Neural cell (in vitro differentiated cells): ENCODE data around the gene SCGN. TPM values are rescaled to one million over a fixed set of nuclear protein-coding genes. Genes with fewer than 3 reads are reported as not detected.

Experiments used
- H2AFZ ChIP-seq: fragments of 200-600, 300-800 bp; sonication (generic), shearing (Covaris generic); 2 replicates; pipeline ENCODE4 v1.6.0; 2014; ENCODE audit warnings: low read depth, mild to moderate bottlenecking, antibody characterized with exemption, low read length, moderate library complexity
- H3F3A ChIP-seq: fragments of 200-600 bp; shearing (Covaris generic); 2 replicates; pipeline ENCODE4 v1.6.1; 2016; ENCODE audit warnings: mild to moderate bottlenecking, moderate library complexity, mixed read lengths, antibody characterized with exemption, low read length; ENCODE audit not compliant: insufficient read depth, poor library complexity, severe bottlenecking
- H3K27ac ChIP-seq: fragments of 200-600, 300-800 bp; sonication (generic), shearing (Covaris generic); 2 replicates; pipeline ENCODE4 v1.5.1; 2014; ENCODE audit warnings: mild to moderate bottlenecking, low read length, moderate library complexity
- H3K27me3 ChIP-seq: fragments of 300-800, 200-600 bp; sonication (generic), shearing (Covaris generic); 2 replicates; pipeline ENCODE4 v1.6.0; 2014; ENCODE audit warnings: mild to moderate bottlenecking, low read depth, low read length, moderate library complexity; ENCODE audit not compliant: insufficient read depth
- H3K36me3 ChIP-seq: fragments of 300-800, 200-600 bp; sonication (generic), shearing (Covaris generic); 2 replicates; pipeline ENCODE4 v1.5.1; 2014; ENCODE audit warnings: mild to moderate bottlenecking, antibody characterized with exemption, low read length, moderate library complexity; ENCODE audit not compliant: insufficient read depth
- H3K4me2 ChIP-seq: fragments of 300-800, 200-600 bp; sonication (generic), shearing (Covaris generic); 2 replicates; pipeline ENCODE4 v1.6.0; 2014; ENCODE audit warnings: mild to moderate bottlenecking, low read length
- H3K4me3 ChIP-seq: fragments of 300-800, 200-600 bp; sonication (generic), shearing (Covaris generic); 2 replicates; pipeline ENCODE4 v1.5.1; 2014; ENCODE audit warnings: mild to moderate bottlenecking, low read length, moderate library complexity
- H3K79me2 ChIP-seq: fragments of 200-600 bp; shearing (Covaris generic); replicated peaks from 2 replicates; pipeline ENCODE4 v1.6.0; 2014; ENCODE audit warnings: mild to moderate bottlenecking, low read length, moderate library complexity; ENCODE audit not compliant: insufficient read depth
- H3K9ac ChIP-seq: fragments of 300-800, 200-600 bp; sonication (generic), shearing (Covaris generic); 2 replicates; pipeline ENCODE4 v1.6.1; 2016; ENCODE audit warnings: mild to moderate bottlenecking, low read length, mixed read lengths
- H3K9me2 ChIP-seq: fragments of 200-600 bp; shearing (Covaris generic); 2 replicates; pipeline ENCODE4 v1.6.1; 2016; ENCODE audit warnings: mild to moderate bottlenecking, low read length, mixed read lengths; ENCODE audit not compliant: insufficient read depth
- H3K9me3 ChIP-seq: fragments of 200-600, 300-800 bp; sonication (generic), shearing (Covaris generic); 2 replicates; pipeline ENCODE4 v1.6.1; 2016; ENCODE audit warnings: mild to moderate bottlenecking, mixed run types, low read length, moderate library complexity, mixed read lengths
- H4K20me1 ChIP-seq: fragments of 200-600 bp; shearing (Covaris generic); 2 replicates; pipeline ENCODE4 v1.6.1; 2016; ENCODE audit warnings: mild to moderate bottlenecking, mixed run types; ENCODE audit not compliant: insufficient read depth
- CTCF ChIP-seq: fragments of 450-650 bp; IDR thresholded peaks from 2 replicates; pipeline ENCODE4 v1.5.1; 2014; ENCODE audit warnings: antibody characterized with exemption, mild to moderate bottlenecking, moderate library complexity; ENCODE audit not compliant: poor library complexity, severe bottlenecking
- EP300 ChIP-seq: fragments of 450-650 bp; conservative IDR thresholded peaks from 2 replicates; pipeline ENCODE4 v1.6.1; 2014; ENCODE audit warnings: antibody characterized with exemption, mild to moderate bottlenecking, moderate library complexity; ENCODE audit not compliant: poor library complexity, severe bottlenecking
- EZH2 ChIP-seq: fragments of 200-600, 300-800 bp; shearing (Covaris generic), sonication (generic); IDR thresholded peaks from 2 replicates; pipeline ENCODE4 v1.6.1; 2014; ENCODE audit warnings: antibody characterized with exemption, low read length, borderline replicate concordance, mild to moderate bottlenecking; ENCODE audit not compliant: insufficient read depth, poor library complexity, severe bottlenecking
- MXI1 ChIP-seq: fragments of 450-650 bp; conservative IDR thresholded peaks from 2 replicates; pipeline ENCODE4 v1.6.1; 2014; ENCODE audit warnings: antibody characterized with exemption, mild to moderate bottlenecking; ENCODE audit not compliant: poor library complexity, severe bottlenecking
- POLR2AphosphoS5 ChIP-seq: IDR thresholded peaks from 2 replicates; pipeline ENCODE4 v1.6.1; 2012
- RAD21 ChIP-seq: fragments of 450-650 bp; conservative IDR thresholded peaks from 2 replicates; pipeline ENCODE4 v1.6.1; 2014; ENCODE audit warnings: antibody characterized with exemption, mild to moderate bottlenecking, moderate library complexity
- REST ChIP-seq: IDR thresholded peaks from 2 replicates; pipeline ENCODE4 v1.6.1; 2012; ENCODE audit warnings: borderline replicate concordance
- SMC3 ChIP-seq: fragments of 450-650 bp; conservative IDR thresholded peaks from 2 replicates; pipeline ENCODE4 v1.6.1; 2014; ENCODE audit warnings: antibody characterized with exemption, mild to moderate bottlenecking, moderate library complexity; ENCODE audit not compliant: poor library complexity
- TAF1 ChIP-seq: IDR thresholded peaks from 2 replicates; pipeline ENCODE4 v1.6.1; 2012; ENCODE audit warnings: low read depth
- polyA plus RNA-seq: library from polyadenylated mRNA; depleted of rRNA; stranded (reverse); fragments of >200 nt; gene quantifications from 2 replicates; pipeline ENCODE4 v1.2.3, GENCODE V29; 2014

SCGN gene
- polyA plus RNA-seq, 1 donor from 2014 or later = 254 TPM

- TF ChIP-seq TAF1 = no peak
Measured at GRCh38 chr6:25749837-25750236, 97.8 kb downstream of the SCGN start.

GRCh38 chr6:25750906-25751305, 98.9 kb downstream of the SCGN start:
- no peaks in the 10 kb centered on the region for H3F3A ChIP-seq
- no peak overlapping the region for H3K27ac ChIP-seq
- H3K4me2 ChIP-seq = no peak overlapping the region
- no peak for TF ChIP-seq EP300
- TF ChIP-seq TAF1 = no peak
- TF ChIP-seq REST = no peak
- no peak for TF ChIP-seq EZH2
- TF ChIP-seq CTCF = no peak
- no peak for TF ChIP-seq RAD21
- TF ChIP-seq SMC3 = no peak
- TF ChIP-seq POLR2AphosphoS5 = no peak
- TF ChIP-seq MXI1 = no peak
- no peaks in the 10 kb centered on the region for H3K79me2 ChIP-seq
- H3K9ac ChIP-seq = no peak overlapping the region
- H2AFZ ChIP-seq = no peak overlapping the region
- no peak overlapping the region for H3K4me3 ChIP-seq
- no peaks in the 10 kb centered on the region for H3K27me3 ChIP-seq
- H3K36me3 ChIP-seq = no peaks in the 10 kb centered on the region
- no peaks in the 10 kb centered on the region for H3K9me3 ChIP-seq
- H3K9me2 ChIP-seq = no peaks in the 10 kb centered on the region
- H4K20me1 ChIP-seq = no peaks in the 10 kb centered on the region

More at GRCh38 chr6:25749837-25750236, 97.8 kb downstream of the SCGN start:
- Histone ChIP-seq H3K27me3 (no peaks in the 10 kb centered on the region), H3K9me2 (no peaks in the 10 kb centered on the region), H3K9ac (no peak overlapping the region), H3K27ac (no peak overlapping the region), H3K36me3 (no peaks in the 10 kb centered on the region), H4K20me1 (no peaks in the 10 kb centered on the region), H3K9me3 (no peaks in the 10 kb centered on the region), H3K4me3 (no peak overlapping the region), H2AFZ (no peak overlapping the region), H3K4me2 (no peak overlapping the region), H3K79me2 (no peaks in the 10 kb centered on the region), H3F3A (no peaks in the 10 kb centered on the region)

Other genes starting within 250 kb of the SCGN start
- 0.10 and 0.28 TPM in 2 replicates for gene SLC17A4, start 102.5 kb downstream of the SCGN start, polyA plus RNA-seq
- gene SLC17A1, start 179.8 kb downstream of the SCGN start, polyA plus RNA-seq = not detected in 2 replicates
- not detected in 2 replicates for gene SLC17A3, start 222.0 kb downstream of the SCGN start, polyA plus RNA-seq